HG03196 (cell line): ENCODE data around the gene TP53BP2.
"Not testable (repeated sequence)": the region's sequence is repeated elsewhere in the genome, so short reads cannot be mapped to it uniquely, and the experiment has no call there.

Source experiments
- ATAC-seq: cut with Tn5 transposase; IDR thresholded peaks from one replicate; pipeline ENCODE4 v1.9.1; 2021; ENCODE audit not compliant: unreplicated experiment

Gene TP53BP2

GRCh38 chr1:223832637-223832943 lies 13.2 kb downstream of the TP53BP2 start:
- ATAC-seq = no peak

- ATAC-seq = no peak
Measured at GRCh38 chr1:223831755-223832636, 13.8 kb downstream of the TP53BP2 start.

- ATAC-seq = no peak
Measured at GRCh38 chr1:223829678-223830077, 16.1 kb downstream of the TP53BP2 start.

GRCh38 chr1:223828162-223828848 lies 17.4 kb downstream of the TP53BP2 start:
- ATAC-seq = no peak

GRCh38 chr1:223827193-223827663 lies 18.5 kb downstream of the TP53BP2 start:
- ATAC-seq = no peak

GRCh38 chr1:223825767-223826748 lies 19.7 kb downstream of the TP53BP2 start:
- ATAC-seq = no peak

GRCh38 chr1:223824712-223825111 lies 21.0 kb downstream of the TP53BP2 start:
- ATAC-seq = no peak

- no peak for ATAC-seq
Measured at GRCh38 chr1:223824287-223824686, 21.5 kb downstream of the TP53BP2 start.

- ATAC-seq = no peak
Measured at GRCh38 chr1:223820971-223821370, 24.8 kb downstream of the TP53BP2 start.

- ATAC-seq = no peak
Measured at GRCh38 chr1:223820515-223820858, 25.3 kb downstream of the TP53BP2 start.

GRCh38 chr1:223819730-223820514 lies 25.8 kb downstream of the TP53BP2 start:
- no peak for ATAC-seq

- ATAC-seq = not testable (repeated sequence)
Measured at GRCh38 chr1:223817265-223817664, 28.5 kb downstream of the TP53BP2 start.

GRCh38 chr1:223815865-223816264 lies 29.9 kb downstream of the TP53BP2 start:
- ATAC-seq = no peak

GRCh38 chr1:223815020-223815853 lies 30.5 kb downstream of the TP53BP2 start:
- no peak for ATAC-seq

GRCh38 chr1:223813645-223814044 lies 32.1 kb downstream of the TP53BP2 start:
- ATAC-seq = no peak

- no peak for ATAC-seq
Measured at GRCh38 chr1:223811634-223812101, 34.1 kb downstream of the TP53BP2 start.

GRCh38 chr1:223810586-223810985 lies 35.2 kb downstream of the TP53BP2 start:
- no peak for ATAC-seq

GRCh38 chr1:223809905-223810304 lies 35.8 kb downstream of the TP53BP2 start:
- ATAC-seq = not testable (repeated sequence)

- ATAC-seq = no peak
Measured at GRCh38 chr1:223803211-223803610, 42.5 kb downstream of the TP53BP2 start.
